H1 (cell line): ENCODE results near the gene CACNB2. TPM values are rescaled to one million over a fixed set of nuclear protein-coding genes. Genes with fewer than 3 reads are reported as not detected.

ENCODE experiments used
- CTCF ChIA-PET: fragments of 300-600 bp; sonication (Branson Sonifier 250); formaldehyde crosslinking; loops from one replicate; lab custom pipeline; 2021; ENCODE audit not compliant: partially characterized antibody; lab: Charles Lee
- POLR2A ChIA-PET: fragments of 300-600 bp; sonication (Branson Sonifier 250); formaldehyde crosslinking; loops from one replicate; lab custom pipeline; 2021; ENCODE audit warnings: inconsistent platforms; ENCODE audit not compliant: partially characterized antibody; lab: Charles Lee
- DNase-seq, 2 experiments: peaks; one replicate each; pipeline versions ENCODE4 v3.0.0 to v3.0.0-alpha.2; 2010 to 2022; ENCODE audit warnings: low spot score in 2 of 2, low read depth in 1 of 2, mixed read lengths in 1 of 2
- FAIRE-seq: peaks from 2 replicates; lab custom pipeline; 2011; peaks lifted over from hg19 to GRCh38; lab: Jason Lieb, UNC
- H2AFZ ChIP-seq: 2 replicates; pipeline ENCODE4 v1.8.1; 2012; ENCODE audit warnings: low read length, inconsistent platforms
- H2AK5ac ChIP-seq: 2 replicates; pipeline ENCODE4 v1.6.1; 2013; ENCODE audit warnings: low read depth, low read length
- H2BK120ac ChIP-seq: replicated peaks from 2 replicates; pipeline ENCODE3; 2013; ENCODE audit warnings: low read depth, low read length, inconsistent platforms
- H2BK12ac ChIP-seq: 2 replicates; pipeline ENCODE4 v1.6.1; 2013; ENCODE audit warnings: low read depth, low read length
- H2BK15ac ChIP-seq: 2 replicates; pipeline ENCODE4 v1.6.1; 2013; ENCODE audit warnings: low read length
- H2BK20ac ChIP-seq: 2 replicates; pipeline ENCODE4 v1.6.1; 2013; ENCODE audit warnings: low read length
- H2BK5ac ChIP-seq: 2 replicates; pipeline ENCODE4 v1.6.1; 2013; ENCODE audit warnings: low read depth, low read length
- H3K14ac ChIP-seq: 2 replicates; pipeline ENCODE4 v1.6.1; 2013; ENCODE audit warnings: inconsistent platforms; ENCODE audit not compliant: insufficient read length
- H3K18ac ChIP-seq: 2 replicates; pipeline ENCODE4 v1.6.1; 2013; ENCODE audit warnings: low read length; ENCODE audit errors: extremely low read depth
- H3K23ac ChIP-seq: 2 replicates; pipeline ENCODE4 v1.6.1; 2013; ENCODE audit warnings: inconsistent platforms; ENCODE audit not compliant: insufficient read length
- H3K23me2 ChIP-seq: 2 replicates; pipeline ENCODE4 v1.6.1; 2013; ENCODE audit warnings: low read depth, low read length
- H3K27ac ChIP-seq: 2 replicates; pipeline ENCODE4 v1.6.1; 2011; ENCODE audit warnings: low read depth, low read length, inconsistent platforms
- H3K27me3 ChIP-seq, 4 experiments: replicated peaks in 1 of 4; 1 replicate in 1 of 4; 2 replicates in 3 of 4; pipeline versions ENCODE4 v1.6.1 to v1.8.1; 2011 to 2013; ENCODE audit warnings: low read length in 3 of 4, mild to moderate bottlenecking in 3 of 4, inconsistent platforms in 2 of 4, mixed read lengths in 2 of 4, moderate library complexity in 1 of 4; ENCODE audit not compliant: control insufficient read depth in 3 of 4, insufficient read depth in 3 of 4; ENCODE audit errors: extremely low read depth in 1 of 4
- H3K36me3 ChIP-seq, 4 experiments: 2 replicates each; pipeline versions ENCODE4 v1.6.1 to v1.8.1; 2011 to 2013; ENCODE audit warnings: mild to moderate bottlenecking in 4 of 4, low read length in 3 of 4, moderate library complexity in 2 of 4, control low read depth in 1 of 4, inconsistent platforms in 1 of 4; ENCODE audit not compliant: insufficient read depth in 4 of 4, control insufficient read depth in 2 of 4
- H3K4ac ChIP-seq: replicated peaks from 2 replicates; pipeline ENCODE3; 2013; ENCODE audit warnings: low read length, low read depth, mixed read lengths, inconsistent platforms; ENCODE audit not compliant: insufficient read length
- H3K4me1 ChIP-seq, 4 experiments: replicated peaks in 1 of 4; 1 replicate in 1 of 4; 2 replicates in 3 of 4; pipeline versions ENCODE4 v1.6.1 to v1.8.1; 2011 to 2013; ENCODE audit warnings: low read length in 3 of 4, inconsistent platforms in 2 of 4, mixed read lengths in 1 of 4; ENCODE audit not compliant: insufficient read depth in 4 of 4, control insufficient read depth in 3 of 4
- H3K4me2 ChIP-seq, 2 experiments: 2 replicates each; pipeline versions ENCODE4 v1.6.1 to v1.8.1; 2011 to 2013; ENCODE audit warnings: low read depth in 2 of 2, low read length in 2 of 2, control low read depth in 1 of 2, inconsistent platforms in 1 of 2, mild to moderate bottlenecking in 1 of 2; ENCODE audit not compliant: insufficient read depth in 1 of 2
- H3K4me3 ChIP-seq, 4 experiments: fragments of 200-600, 300-600 bp in 1 of 4; sonication (generic), shearing (Covaris generic), sonication (Bioruptor Twin) in 1 of 4; 2 replicates each; pipeline versions ENCODE4 v1.5.1 to v1.8.1; 2011 to 2016; ENCODE audit warnings: low read length in 4 of 4, low read depth in 3 of 4, control low read depth in 2 of 4, inconsistent platforms in 2 of 4, mild to moderate bottlenecking in 2 of 4, mixed read lengths in 1 of 4, moderate library complexity in 1 of 4; ENCODE audit not compliant: insufficient read depth in 2 of 4; ENCODE audit errors: extremely low read depth in 1 of 4
- H3K56ac ChIP-seq: replicated peaks from 2 replicates; pipeline ENCODE3; 2013; ENCODE audit warnings: low read depth, mild to moderate bottlenecking, mixed read lengths, low read length, inconsistent platforms; ENCODE audit not compliant: insufficient read length
- H3K79me1 ChIP-seq: 2 replicates; pipeline ENCODE4 v1.6.1; 2013; ENCODE audit warnings: low read depth, low read length, control low read depth
- H3K79me2 ChIP-seq, 2 experiments: 2 replicates each; pipeline versions ENCODE4 v1.6.1 to v1.8.1; 2012 to 2013; ENCODE audit warnings: low read length in 2 of 2, mild to moderate bottlenecking in 2 of 2, inconsistent platforms in 1 of 2; ENCODE audit not compliant: insufficient read depth in 2 of 2, control insufficient read depth in 1 of 2
- H3K9ac ChIP-seq, 4 experiments: replicated peaks in 1 of 4; 1 replicate in 1 of 4; 2 replicates in 3 of 4; pipeline versions ENCODE4 v1.6.1 to v1.8.1; 2011 to 2013; ENCODE audit warnings: low read depth in 3 of 4, low read length in 3 of 4, control low read depth in 2 of 4, mild to moderate bottlenecking in 2 of 4, moderate library complexity in 2 of 4, inconsistent platforms in 1 of 4; ENCODE audit errors: extremely low read depth in 1 of 4
- H3K9me3 ChIP-seq, 2 experiments: 2 replicates each; pipeline versions ENCODE4 v1.6.1 to v1.8.1; 2012 to 2013; ENCODE audit warnings: mild to moderate bottlenecking in 2 of 2, moderate library complexity in 2 of 2, control low read depth in 1 of 2, inconsistent platforms in 1 of 2, low read depth in 1 of 2, low read length in 1 of 2, mixed read lengths in 1 of 2; ENCODE audit not compliant: insufficient read depth in 2 of 2
- H4K20me1 ChIP-seq, 2 experiments: replicated peaks in 1 of 2; 2 replicates each; pipeline versions ENCODE3 to v1.8.1; 2011 to 2013; ENCODE audit warnings: inconsistent platforms in 2 of 2, low read length in 2 of 2, mild to moderate bottlenecking in 1 of 2; ENCODE audit not compliant: insufficient read depth in 2 of 2, control insufficient read depth in 1 of 2
- H4K5ac ChIP-seq: 2 replicates; pipeline ENCODE4 v1.6.1; 2013; ENCODE audit warnings: low read length, low read depth, mixed read lengths, inconsistent platforms; ENCODE audit not compliant: insufficient read length
- H4K8ac ChIP-seq: 2 replicates; pipeline ENCODE4 v1.8.0; 2013; ENCODE audit warnings: mild to moderate bottlenecking, moderate library complexity, low read length, inconsistent platforms; ENCODE audit not compliant: insufficient read depth; ENCODE audit errors: extremely low read depth
- H4K91ac ChIP-seq: replicated peaks from 2 replicates; pipeline ENCODE3; 2013; ENCODE audit warnings: low read length, mixed read lengths, inconsistent platforms; ENCODE audit not compliant: insufficient read length
- CBX8 ChIP-seq: fragments of 300-800, 300-1000 bp; sonication (generic); IDR thresholded peaks from 2 replicates; pipeline ENCODE4 v1.7.1; 2016; ENCODE audit warnings: low read depth, low read length, borderline replicate concordance
- CEBPB ChIP-seq: IDR thresholded peaks from 2 replicates; pipeline ENCODE4 v1.6.1; 2012; ENCODE audit warnings: low read depth, low read length
- EZH2 ChIP-seq: fragments of 200-600 bp; sonication (generic); IDR thresholded peaks from 2 replicates; pipeline ENCODE4 v1.7.1; 2012; ENCODE audit warnings: low read depth, mild to moderate bottlenecking, moderate library complexity, low read length, inconsistent platforms; ENCODE audit not compliant: severe bottlenecking
- FOSL1 ChIP-seq: IDR thresholded peaks from 2 replicates; pipeline ENCODE4 v1.6.1; 2011; ENCODE audit warnings: mild to moderate bottlenecking, low read depth, low read length, moderate library complexity; ENCODE audit not compliant: insufficient read depth
- GTF2F1 ChIP-seq: IDR thresholded peaks from 2 replicates; pipeline ENCODE4 v1.6.1; 2012; ENCODE audit warnings: low read depth, low read length, improper control_type of control experiment, borderline replicate concordance
- KDM1A ChIP-seq: fragments of 200-600, 300-600 bp; sonication (generic); IDR thresholded peaks from 2 replicates; pipeline ENCODE4 v1.7.1; 2016; ENCODE audit warnings: mild to moderate bottlenecking, low read length, borderline replicate concordance
- POLR2A ChIP-seq, 2 experiments: IDR thresholded peaks; 1 replicate in 1 of 2; 2 replicates in 1 of 2; pipeline ENCODE4 v1.6.1; 2011; ENCODE audit warnings: low read depth in 2 of 2, low read length in 2 of 2, mild to moderate bottlenecking in 2 of 2; ENCODE audit errors: control extremely low read depth in 1 of 2
- POLR2AphosphoS5 ChIP-seq: IDR thresholded peaks from 2 replicates; pipeline ENCODE4 v1.6.1; 2011; ENCODE audit warnings: low read depth, low read length
- RXRA ChIP-seq: IDR thresholded peaks from 2 replicates; pipeline ENCODE4 v1.6.1; 2011; ENCODE audit warnings: low read depth, mild to moderate bottlenecking, low read length, moderate library complexity; ENCODE audit not compliant: insufficient read depth
- SAP30 ChIP-seq: fragments of 300-600 bp; sonication (generic); IDR thresholded peaks from 2 replicates; pipeline ENCODE4 v1.7.1; 2012; ENCODE audit warnings: low read length, moderate library complexity, mild to moderate bottlenecking, inconsistent platforms; ENCODE audit not compliant: insufficient read depth, insufficient replicate concordance
- SP4 ChIP-seq: IDR thresholded peaks from 2 replicates; pipeline ENCODE4 v1.6.1; 2012; ENCODE audit warnings: low read length, inconsistent platforms
- SRF ChIP-seq: IDR thresholded peaks from 2 replicates; pipeline ENCODE4 v1.6.1; 2011; ENCODE audit warnings: mild to moderate bottlenecking, low read depth, low read length, moderate library complexity
- WGBS, 2 experiments: shearing (Covaris generic) in 1 of 2; methylation state at CpG; one replicate each; pipeline versions ENCODE4 v1.1.6 to v1.1.7; 2013 to 2015; ENCODE audit warnings: low lambda C conversion rate in 2 of 2, mixed read lengths in 2 of 2, inconsistent platforms in 1 of 2, low coverage in 1 of 2, missing lambda C conversion rate in 1 of 2; ENCODE audit not compliant: insufficient replicate concordance in 2 of 2, insufficient coverage in 1 of 2, insufficient read length in 1 of 2; ENCODE audit errors: extremely low coverage in 1 of 2, missing lambda C conversion rate in 1 of 2; 5-methylcytosine and 5-hydroxymethylcytosine counted together
- polyA plus RNA-seq, 7 experiments: library from polyadenylated mRNA; depleted of rRNA in 3 of 7; stranded (reverse) in 5 of 7; unstranded in 2 of 7; fragments of >200 nt in 5 of 7; fragments of 200-250 nt in 2 of 7; gene quantifications; 1 replicate in 5 of 7; 2 replicates in 1 of 7; 4 replicates in 1 of 7; pipeline versions ENCODE4 v1.2.1 to v1.2.3, GENCODE V29; 2011 to 2013; ENCODE audit warnings: missing spikeins in 2 of 7, mixed read lengths in 2 of 7
- total RNA-seq: library from RNA; stranded (reverse); fragmentation: NEBNext Ultra II Directional; extraction: Animal tissue kit (Norgen Biotek cat#: 25700); gene quantifications from 2 replicates; pipeline ENCODE4 v1.2.1, GENCODE V29; 2021
- TF ChIP-seq, protein P1 (sequence below): IDR thresholded peaks from 2 replicates; pipeline ENCODE4 v1.6.1; 2011; ENCODE audit warnings: low read length, improper control_type of control experiment

CACNB2 gene
- total and polyA plus RNA-seq, 2 of the 8 experiments (the other 6 are each of a cell fraction or from before 2014, with no cell fraction given): 2.4 to 3.2 TPM

- no peak overlapping the region for H3K14ac ChIP-seq
- H2BK15ac ChIP-seq: no peak overlapping the region
- no peak overlapping the region for H3K18ac ChIP-seq
- DNase-seq: no peak
- H3K9me3 ChIP-seq: no peaks in the 10 kb centered on the region
- 92% methylated on average over 6 of the region's 6 CpGs; no CpG with 5 or more reads in 1 of the 2 experiments for WGBS, 2 experiments
- no peak overlapping the region for H3K27ac ChIP-seq
- H3K36me3 ChIP-seq: no peaks in the 10 kb centered on the region
- no peak overlapping the region for H2AK5ac ChIP-seq
- no peak overlapping the region for H3K4me2 ChIP-seq
- H3K23ac ChIP-seq: no peak overlapping the region
- H3K27me3 ChIP-seq: no peaks in the 10 kb centered on the region
- H2BK5ac ChIP-seq: no peak overlapping the region
- H2AFZ ChIP-seq: no peak overlapping the region
- H3K79me1 ChIP-seq: no peaks in the 10 kb centered on the region; the same call in 1 of the 2 replicates
- no peak overlapping the region for H3K4ac ChIP-seq
- no peak overlapping the region for H4K8ac ChIP-seq
- H3K4me1 ChIP-seq: 0 out of 7 replicates have a peak, but pooled peaks cover 0 to 4% (median 0%) of the 10 kb centered on the region in 4 experiments
- H2BK120ac ChIP-seq: no peak overlapping the region
- FAIRE-seq: no peak
- no peak overlapping the region for H2BK20ac ChIP-seq
- H3K9ac ChIP-seq: no peak overlapping the region
- no peak overlapping the region for H3K4me3 ChIP-seq
- H4K91ac ChIP-seq: no peak overlapping the region
- H3K56ac ChIP-seq: no peak overlapping the region
- no peak overlapping the region for H2BK12ac ChIP-seq
- no peak overlapping the region for H4K5ac ChIP-seq
- H3K79me2 ChIP-seq: no peaks in the 10 kb centered on the region
- H4K20me1 ChIP-seq: no peaks in the 10 kb centered on the region
- no peaks in the 10 kb centered on the region; the same call in 1 of the 2 replicates for H3K23me2 ChIP-seq
- ChIA-PET POLR2A (no interaction called here), CTCF (no interaction called here)
- TF ChIP-seq EZH2 (no peak), POLR2A (IDR thresholded peaks at IDR 0.05; ENCODE audit: control extremely low read depth in 1 of 2, low read depth in 2 of 2, low read length in 2 of 2) (no peak), CBX8 (no peak), KDM1A (no peak), SRF (no peak), FOSL1 (no peak), SP4 (no peak), RXRA (no peak), POLR2AphosphoS5 (no peak), CEBPB (no peak), SAP30 (no peak), GTF2F1 (no peak)
- TF ChIP-seq, protein P1, sequence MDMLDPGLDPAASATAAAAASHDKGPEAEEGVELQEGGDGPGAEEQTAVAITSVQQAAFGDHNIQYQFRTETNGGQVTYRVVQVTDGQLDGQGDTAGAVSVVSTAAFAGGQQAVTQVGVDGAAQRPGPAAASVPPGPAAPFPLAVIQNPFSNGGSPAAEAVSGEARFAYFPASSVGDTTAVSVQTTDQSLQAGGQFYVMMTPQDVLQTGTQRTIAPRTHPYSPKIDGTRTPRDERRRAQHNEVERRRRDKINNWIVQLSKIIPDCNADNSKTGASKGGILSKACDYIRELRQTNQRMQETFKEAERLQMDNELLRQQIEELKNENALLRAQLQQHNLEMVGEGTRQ: no peak
Observed at GRCh38 chr10:18149196-18149800, 9.1 kb downstream of the CACNB2 start.
